Retinal pigment epithelial cell (primary cell): ENCODE data around the gene LAMA4.

Experiments
- DNase-seq: peaks from one replicate; pipeline ENCODE4 v3.0.0-alpha.2; 2010; ENCODE audit warnings: low read depth
- H3K4me3 ChIP-seq: 2 replicates; pipeline ENCODE4 v1.5.1; 2011; ENCODE audit warnings: mild to moderate bottlenecking, low read length, control low read depth, moderate library complexity
- TF ChIP-seq, protein P1 (sequence below): conservative IDR thresholded peaks from 2 replicates; pipeline ENCODE4 v1.5.1; 2011; ENCODE audit warnings: low read depth, low read length, control low read depth, inconsistent platforms

Gene LAMA4

DNA sequence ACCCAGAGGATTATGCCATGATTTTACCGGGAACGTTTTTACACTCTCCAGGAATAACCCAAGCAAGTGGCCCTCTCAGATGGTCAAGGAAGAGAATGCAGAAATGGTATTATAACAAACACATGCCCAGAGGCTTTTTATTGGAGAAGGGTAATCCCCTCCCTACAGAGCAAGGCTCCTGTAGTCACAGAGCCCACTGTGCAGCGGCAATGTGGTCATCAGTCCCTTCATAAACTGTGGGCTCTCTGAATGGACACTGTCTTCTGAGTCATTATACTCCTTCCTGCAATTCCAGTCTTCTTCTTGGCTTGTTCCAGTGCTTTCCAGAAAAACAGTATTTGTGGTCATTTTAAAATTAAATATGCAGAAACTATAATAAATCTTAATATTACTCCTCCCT, 74.7 kb downstream of the LAMA4 start:
- H3K4me3 ChIP-seq, result no peak overlapping the region

DNA sequence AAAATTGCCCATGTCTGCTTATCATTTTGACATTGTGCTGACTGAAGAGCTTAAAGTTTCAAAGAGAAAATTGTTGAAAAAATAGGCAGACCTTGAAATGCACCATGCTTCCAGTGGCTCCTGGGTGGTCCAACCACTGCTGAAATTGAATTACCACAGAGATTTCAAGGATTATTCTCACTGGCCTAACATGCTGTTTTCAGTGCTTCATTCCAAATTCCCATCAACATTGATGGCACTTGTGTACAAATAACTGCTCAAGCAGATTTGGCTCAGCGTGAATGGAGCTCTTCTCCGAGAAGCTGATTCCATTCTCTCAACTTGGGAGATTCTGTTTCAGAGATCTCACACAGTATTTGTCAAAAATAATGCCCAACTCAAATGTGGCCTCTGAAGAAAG, 75.5 kb downstream of the LAMA4 start:
- no peak overlapping the region for H3K4me3 ChIP-seq
- TF ChIP-seq, protein P1, sequence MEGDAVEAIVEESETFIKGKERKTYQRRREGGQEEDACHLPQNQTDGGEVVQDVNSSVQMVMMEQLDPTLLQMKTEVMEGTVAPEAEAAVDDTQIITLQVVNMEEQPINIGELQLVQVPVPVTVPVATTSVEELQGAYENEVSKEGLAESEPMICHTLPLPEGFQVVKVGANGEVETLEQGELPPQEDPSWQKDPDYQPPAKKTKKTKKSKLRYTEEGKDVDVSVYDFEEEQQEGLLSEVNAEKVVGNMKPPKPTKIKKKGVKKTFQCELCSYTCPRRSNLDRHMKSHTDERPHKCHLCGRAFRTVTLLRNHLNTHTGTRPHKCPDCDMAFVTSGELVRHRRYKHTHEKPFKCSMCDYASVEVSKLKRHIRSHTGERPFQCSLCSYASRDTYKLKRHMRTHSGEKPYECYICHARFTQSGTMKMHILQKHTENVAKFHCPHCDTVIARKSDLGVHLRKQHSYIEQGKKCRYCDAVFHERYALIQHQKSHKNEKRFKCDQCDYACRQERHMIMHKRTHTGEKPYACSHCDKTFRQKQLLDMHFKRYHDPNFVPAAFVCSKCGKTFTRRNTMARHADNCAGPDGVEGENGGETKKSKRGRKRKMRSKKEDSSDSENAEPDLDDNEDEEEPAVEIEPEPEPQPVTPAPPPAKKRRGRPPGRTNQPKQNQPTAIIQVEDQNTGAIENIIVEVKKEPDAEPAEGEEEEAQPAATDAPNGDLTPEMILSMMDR, result no peak
- no peak for DNase-seq

More for the DNA sequence above, 74.7 kb downstream of the LAMA4 start:
- TF ChIP-seq, protein P1, result no peak
- DNase-seq, result no peak

DNA sequence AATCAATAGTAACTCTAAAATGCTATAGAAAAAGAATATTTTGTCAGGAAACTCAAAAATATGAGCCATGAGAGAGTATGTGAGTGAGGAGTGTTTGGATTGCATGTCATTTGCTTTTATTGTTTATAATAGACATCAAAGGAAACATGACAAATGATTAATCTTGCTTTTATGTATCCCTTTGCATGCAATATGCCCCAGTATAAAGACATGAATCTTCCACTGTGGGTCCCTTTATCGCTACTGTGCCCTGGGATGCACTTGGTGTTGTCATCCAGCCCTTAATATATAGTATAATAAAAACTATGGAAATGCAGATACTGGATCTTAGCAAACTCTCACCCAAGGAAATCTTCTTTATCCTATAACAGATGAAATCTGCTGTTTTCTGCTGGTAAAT, 77.3 kb downstream of the LAMA4 start:
- TF ChIP-seq, protein P1, result no peak
- no peak for DNase-seq
- H3K4me3 ChIP-seq, result no peak overlapping the region

DNA sequence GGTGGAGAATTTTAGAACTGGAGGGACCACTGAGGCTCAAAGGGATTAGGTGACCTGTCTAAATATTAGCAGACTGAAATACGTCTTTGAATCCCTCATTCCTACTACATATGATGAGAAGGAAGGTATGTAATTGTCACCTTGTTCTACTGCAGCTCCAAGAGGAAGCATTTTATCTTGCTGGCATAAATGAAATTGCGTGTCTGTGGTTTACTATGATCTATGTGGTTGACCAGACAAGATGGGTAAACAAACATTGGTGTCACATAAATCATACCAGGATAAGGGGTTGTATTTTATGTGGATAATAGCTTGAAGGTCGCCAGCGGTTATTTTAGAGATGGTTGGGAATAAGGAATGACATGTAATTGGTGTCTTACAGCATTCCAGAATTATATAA, 78.2 kb downstream of the LAMA4 start:
- no peak for DNase-seq
- no peak overlapping the region for H3K4me3 ChIP-seq
- TF ChIP-seq, protein P1, result no peak

DNA sequence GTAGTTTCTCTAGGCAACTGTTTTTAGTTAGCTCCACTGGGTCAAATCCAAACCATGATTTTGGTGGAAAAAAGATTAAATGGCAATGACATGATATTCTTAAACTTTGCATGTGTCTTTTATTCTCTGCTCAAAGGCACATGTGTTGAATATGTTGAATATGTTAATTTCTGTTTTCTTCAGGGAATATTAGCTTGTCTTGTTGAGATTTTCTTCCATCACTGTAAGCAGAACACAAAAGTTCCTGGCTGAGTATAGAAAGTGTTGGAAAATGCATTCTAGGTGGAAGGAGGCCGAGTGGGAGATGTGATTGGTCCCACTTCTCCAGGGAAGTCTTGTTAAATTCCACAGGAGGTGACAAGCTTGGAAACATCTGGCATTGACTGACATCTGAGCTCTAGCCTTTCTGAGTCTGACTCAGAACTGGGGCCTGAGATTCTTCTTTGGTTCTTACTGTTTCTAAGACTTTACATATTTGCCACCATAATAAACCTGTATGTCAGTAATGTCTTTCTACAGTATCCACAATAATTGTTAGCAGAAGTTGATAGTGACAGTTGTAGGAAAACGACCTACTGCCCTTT, 81.1 kb downstream of the LAMA4 start:
- no peak for DNase-seq
- H3K4me3 ChIP-seq, result no peak overlapping the region
- TF ChIP-seq, protein P1, result no peak

DNA sequence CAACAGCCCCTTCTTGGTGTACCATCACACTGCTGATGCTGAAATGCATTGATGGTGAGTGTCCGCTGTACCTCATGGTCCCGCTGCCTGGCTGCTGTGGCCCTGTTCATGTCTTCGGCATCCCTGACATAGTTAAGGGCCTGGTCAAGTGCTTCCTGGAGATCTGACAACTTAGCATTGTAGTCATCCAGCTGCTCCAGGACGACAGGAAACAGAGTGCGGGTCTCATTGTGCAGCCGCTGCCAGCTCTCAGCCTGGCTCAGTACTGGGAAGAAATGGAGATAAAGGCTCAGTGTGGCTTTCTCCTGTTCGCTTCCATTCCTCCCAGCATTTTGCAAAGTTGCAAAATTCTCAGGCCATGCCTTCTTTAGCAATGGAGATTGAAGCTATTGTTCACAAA, 81.8 kb downstream of the LAMA4 start:
- TF ChIP-seq, protein P1, result no peak
- H3K4me3 ChIP-seq, result no peak overlapping the region
- DNase-seq, result no peak

DNA sequence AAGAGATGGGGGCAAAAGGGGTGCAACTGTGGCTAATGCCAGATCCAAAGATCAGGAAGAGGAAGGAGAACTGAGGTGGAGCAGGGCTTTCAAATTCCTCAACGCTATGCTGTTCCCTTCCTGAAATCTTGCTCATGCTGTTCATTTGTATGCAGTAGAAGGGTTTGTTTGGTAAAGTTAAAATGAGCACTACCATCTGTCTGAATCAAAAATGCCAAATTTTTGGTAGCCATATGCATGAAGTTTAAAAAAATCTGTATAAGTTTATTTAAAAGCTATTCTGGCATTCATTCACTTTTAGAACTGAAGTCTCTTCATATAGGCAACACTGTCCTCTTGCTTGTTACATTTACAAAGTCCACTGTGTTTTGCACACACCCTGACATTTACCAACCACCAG, 84.8 kb downstream of the LAMA4 start:
- no peak for DNase-seq
- TF ChIP-seq, protein P1, result no peak
- no peak overlapping the region for H3K4me3 ChIP-seq
